ENCODE measurements around the gene ASTN2.

- no peak for TF ChIP-seq POLR2A (IDR thresholded peaks at IDR 0.05; ENCODE audit: low read length)
- no peak for TF ChIP-seq GATA1 (IDR thresholded peaks at IDR 0.05; ENCODE audit: low read depth, low read length)
Observed at GRCh38 chr9:116849721-116850120, 565.1 kb downstream of the ASTN2 start.

Data from erythroblast (primary cell).